A549 treated with RU486 at 1 μM for 4 hours (cell line): Measurements from ENCODE around the gene PPCDC. TPM values are rescaled to one million over a fixed set of nuclear protein-coding genes. Genes with fewer than 3 reads are reported as not detected.

Experiments
- total RNA-seq: library from RNA; stranded (reverse); fragments of 200-300 nt; extraction: Qiagen RNA extraction; gene quantifications from 5 replicates; pipeline ENCODE4 v1.2.3, GENCODE V29; 2022; ENCODE audit warnings: low read depth

The PPCDC gene
- total RNA-seq, result 14.9 to 25.1 TPM (median 20.8 TPM) in 5 replicates

DNA sequence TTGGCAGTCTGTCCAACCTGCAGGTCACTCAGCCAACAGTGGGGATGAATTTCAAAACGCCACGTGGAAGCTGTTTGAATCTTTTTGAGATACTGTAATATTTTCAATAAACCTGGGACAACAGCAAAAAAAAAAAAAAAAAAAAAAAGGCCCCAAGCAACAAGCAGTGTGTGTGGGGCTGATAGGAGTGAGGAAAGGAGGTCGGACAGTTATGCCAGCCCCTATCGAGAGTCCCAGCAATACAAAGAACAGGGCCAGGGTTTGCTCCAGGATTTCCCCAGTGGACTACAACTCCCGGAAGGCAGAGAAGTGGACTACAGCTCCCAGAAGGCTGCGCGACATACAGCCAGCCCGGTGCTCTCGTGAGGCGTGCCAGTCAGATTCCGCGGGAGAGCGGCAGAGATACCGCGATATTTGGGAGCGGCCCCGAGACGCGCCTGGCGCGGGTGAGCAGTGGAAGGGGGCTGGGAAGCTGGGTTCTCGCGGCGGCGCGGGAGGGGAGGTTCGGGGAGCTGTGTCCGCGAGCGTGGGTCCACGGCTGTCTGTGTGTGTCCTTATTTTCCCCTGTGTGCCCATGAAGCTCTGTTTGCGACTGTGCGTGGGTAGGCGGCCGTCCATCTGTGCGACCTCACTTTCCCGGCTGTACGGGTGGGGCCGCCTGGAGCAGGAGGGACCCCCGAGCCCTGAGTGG is at the start of gene PPCDC:
Gene PPCDC, plus strand, starts transcription at position 410 of the 691 bp plus-strand sequence. CDS start 4,729 bp downstream, outside the sequence.

DNA sequence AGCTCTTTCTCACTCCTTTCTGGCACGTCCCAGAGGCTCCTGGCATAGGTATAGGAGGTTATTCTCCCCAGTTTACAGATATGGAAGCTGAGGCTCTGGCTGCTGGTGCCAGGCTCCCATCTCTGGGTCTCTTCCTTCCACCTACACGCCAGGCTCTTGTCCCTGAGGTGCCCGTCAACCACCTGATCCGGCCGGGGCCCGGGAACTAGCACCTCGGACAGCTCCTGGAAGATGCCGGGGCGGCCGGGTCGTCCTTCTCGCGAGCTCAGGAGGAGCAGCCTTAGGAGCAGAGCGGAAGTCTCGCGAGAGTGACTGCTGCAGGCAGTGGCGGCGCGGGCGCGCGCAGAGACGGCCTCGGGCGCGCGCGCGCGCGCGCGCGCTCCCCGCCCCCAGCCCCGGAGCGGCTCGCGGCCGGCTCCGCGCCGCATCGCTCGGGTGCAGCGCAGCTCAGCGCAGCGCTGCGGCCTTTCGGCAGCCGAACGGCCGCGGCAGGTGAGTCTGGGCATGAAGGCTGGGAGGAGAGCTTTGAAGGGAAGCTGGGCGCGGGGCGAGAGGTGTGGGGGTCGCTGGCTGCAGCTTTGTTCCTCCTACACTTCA is 28.1 kb upstream of the PPCDC start, which contains the start of gene SCAMP5:
Gene SCAMP5, plus strand, starts transcription at position 382 of the 597 bp plus-strand sequence. CDS start 16,277 bp downstream, outside the sequence.

Other genes starting within 250 kb of the PPCDC start
- 56.4 to 66.1 TPM (median 62.3 TPM) in 5 replicates for gene CSK, start 241.5 kb upstream of the PPCDC start, total RNA-seq
- gene LMAN1L, start 210.8 kb upstream of the PPCDC start, total RNA-seq, result not detected in 5 replicates
- gene CPLX3, start 197.0 kb upstream of the PPCDC start, total RNA-seq, result not detected in 5 replicates
- 24.9 to 37.6 TPM (median 32.2 TPM) in 5 replicates for gene ULK3, start 180.4 kb upstream of the PPCDC start, total RNA-seq
- gene SCAMP2, start 150.2 kb upstream of the PPCDC start, total RNA-seq, result 56.5 to 67.5 TPM (median 62.0 TPM) in 5 replicates
- 29.5 to 38.5 TPM (median 32.8 TPM) in 5 replicates for gene MPI, start 133.5 kb upstream of the PPCDC start, total RNA-seq
- 28.6 to 38.9 TPM (median 34.3 TPM) in 5 replicates for gene FAM219B, start 116.7 kb upstream of the PPCDC start, total RNA-seq
- 518 to 689 TPM (median 562 TPM) in 5 replicates for gene COX5A, start 85.5 kb upstream of the PPCDC start, total RNA-seq
- gene RPP25, start 66.8 kb upstream of the PPCDC start, total RNA-seq, result 21.4 to 32.8 TPM (median 29.8 TPM) in 5 replicates
- gene SCAMP5, start 28.0 kb upstream of the PPCDC start, total RNA-seq, result 11.2 to 15.7 TPM (median 14.7 TPM) in 5 replicates
- gene C15orf39, start 178.3 kb downstream of the PPCDC start, total RNA-seq, result 23.6 to 35.3 TPM (median 33.7 TPM) in 5 replicates
- gene GOLGA6C, start 234.7 kb downstream of the PPCDC start, total RNA-seq, result not detected in 5 replicates